Measurements from ENCODE around the gene EXOC2.

GRCh38 chr6:693723-694009 is 727 bp upstream of the EXOC2 start:
- no peak for TF ChIP-seq EP300 (IDR thresholded peaks at IDR 0.05)
- TF ChIP-seq, protein P1, sequence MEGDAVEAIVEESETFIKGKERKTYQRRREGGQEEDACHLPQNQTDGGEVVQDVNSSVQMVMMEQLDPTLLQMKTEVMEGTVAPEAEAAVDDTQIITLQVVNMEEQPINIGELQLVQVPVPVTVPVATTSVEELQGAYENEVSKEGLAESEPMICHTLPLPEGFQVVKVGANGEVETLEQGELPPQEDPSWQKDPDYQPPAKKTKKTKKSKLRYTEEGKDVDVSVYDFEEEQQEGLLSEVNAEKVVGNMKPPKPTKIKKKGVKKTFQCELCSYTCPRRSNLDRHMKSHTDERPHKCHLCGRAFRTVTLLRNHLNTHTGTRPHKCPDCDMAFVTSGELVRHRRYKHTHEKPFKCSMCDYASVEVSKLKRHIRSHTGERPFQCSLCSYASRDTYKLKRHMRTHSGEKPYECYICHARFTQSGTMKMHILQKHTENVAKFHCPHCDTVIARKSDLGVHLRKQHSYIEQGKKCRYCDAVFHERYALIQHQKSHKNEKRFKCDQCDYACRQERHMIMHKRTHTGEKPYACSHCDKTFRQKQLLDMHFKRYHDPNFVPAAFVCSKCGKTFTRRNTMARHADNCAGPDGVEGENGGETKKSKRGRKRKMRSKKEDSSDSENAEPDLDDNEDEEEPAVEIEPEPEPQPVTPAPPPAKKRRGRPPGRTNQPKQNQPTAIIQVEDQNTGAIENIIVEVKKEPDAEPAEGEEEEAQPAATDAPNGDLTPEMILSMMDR (IDR thresholded peaks at IDR 0.05), result no peak
- no peak for TF ChIP-seq POLR2A (IDR thresholded peaks at IDR 0.05)
